Glomerular visceral epithelial cell (primary cell): ENCODE data around the gene TSPEAR.
"Not testable (repeated sequence)": the region's sequence is repeated elsewhere in the genome, so short reads cannot be mapped to it uniquely, and the experiment has no call there.

Experiments
- DNase-seq: peaks from one replicate; pipeline ENCODE4 v3.0.0-alpha.2; 2016; ENCODE audit errors: extremely low spot score

Gene TSPEAR

DNA sequence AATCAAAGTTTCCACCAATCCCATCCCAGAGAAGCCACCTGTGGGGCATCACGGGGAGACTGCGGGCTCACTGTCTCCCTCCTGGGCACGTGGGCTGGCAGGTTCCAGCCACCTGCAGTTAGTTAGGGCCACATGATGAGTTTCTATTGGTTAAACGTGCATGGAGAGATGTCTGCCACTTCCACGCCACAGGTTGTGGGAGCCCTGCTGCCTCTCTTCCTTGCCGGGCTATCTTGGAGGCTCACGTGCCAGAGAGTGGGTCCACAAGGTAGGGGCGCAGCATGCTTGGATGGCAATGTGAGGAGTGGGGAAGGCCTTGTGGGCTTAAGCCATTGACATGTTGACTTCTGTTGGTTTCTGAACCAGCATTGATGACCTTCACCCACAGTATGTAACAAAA is 107.5 kb downstream of the TSPEAR start:
- no peak for DNase-seq

GRCh38 chr21:44603109-44603875 is 108.1 kb downstream of the TSPEAR start:
- no peak for DNase-seq

- no peak for DNase-seq
Measured at GRCh38 chr21:44602463-44602850, 108.9 kb downstream of the TSPEAR start.

DNA sequence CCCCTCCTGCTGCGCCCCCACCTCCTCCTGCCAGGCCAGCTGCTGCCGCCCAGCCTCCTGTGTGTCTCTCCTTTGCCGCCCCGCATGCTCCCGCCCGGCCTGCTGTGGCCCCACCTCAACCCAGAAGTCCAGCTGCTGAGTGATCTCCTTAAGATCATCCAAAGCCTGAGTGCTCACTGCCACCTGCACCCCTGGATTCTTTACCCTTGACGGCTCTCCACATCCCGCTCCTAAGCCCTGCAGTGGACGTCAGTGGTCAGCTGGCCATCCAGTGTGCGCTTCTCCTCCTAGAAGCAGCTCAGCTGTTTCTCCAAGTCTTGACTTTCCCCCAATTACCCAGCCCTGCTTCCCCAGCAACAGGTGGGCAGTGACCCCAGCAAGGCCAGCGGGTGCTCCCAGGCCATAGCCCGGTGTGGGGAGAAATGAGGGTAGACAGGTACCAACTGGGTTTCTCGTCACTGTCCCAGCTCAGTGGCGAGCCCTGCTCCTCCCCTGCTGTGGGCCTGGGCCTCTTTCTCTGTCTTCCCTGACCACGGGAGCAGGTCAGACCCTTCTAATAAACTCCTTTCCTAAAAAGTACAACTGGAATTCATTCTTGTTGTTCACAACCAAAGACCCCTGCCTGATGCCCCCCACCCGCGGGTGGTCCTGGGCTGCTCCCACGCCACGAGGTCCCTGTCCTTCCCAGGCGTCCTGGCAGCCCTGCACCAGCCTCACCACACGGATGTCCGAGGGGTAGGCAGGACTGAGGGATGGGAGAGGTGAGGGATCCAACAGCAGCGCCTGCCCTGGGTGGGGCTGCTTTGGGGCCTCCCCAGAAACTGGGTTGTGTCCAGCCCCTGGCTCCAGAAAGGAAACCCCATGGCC is 109.5 kb downstream of the TSPEAR start:
- no peak for DNase-seq

- DNase-seq = not testable (repeated sequence)
Measured at GRCh38 chr21:44601091-44601490, 110.3 kb downstream of the TSPEAR start.

GRCh38 chr21:44600118-44600978 is 111.0 kb downstream of the TSPEAR start, which contains the start of gene KRTAP10-7:
Gene KRTAP10-7 (plus strand): TSS chr21:44600597. CDS start chr21:44600622, 25 bp downstream.
- not testable (repeated sequence) for DNase-seq

DNA sequence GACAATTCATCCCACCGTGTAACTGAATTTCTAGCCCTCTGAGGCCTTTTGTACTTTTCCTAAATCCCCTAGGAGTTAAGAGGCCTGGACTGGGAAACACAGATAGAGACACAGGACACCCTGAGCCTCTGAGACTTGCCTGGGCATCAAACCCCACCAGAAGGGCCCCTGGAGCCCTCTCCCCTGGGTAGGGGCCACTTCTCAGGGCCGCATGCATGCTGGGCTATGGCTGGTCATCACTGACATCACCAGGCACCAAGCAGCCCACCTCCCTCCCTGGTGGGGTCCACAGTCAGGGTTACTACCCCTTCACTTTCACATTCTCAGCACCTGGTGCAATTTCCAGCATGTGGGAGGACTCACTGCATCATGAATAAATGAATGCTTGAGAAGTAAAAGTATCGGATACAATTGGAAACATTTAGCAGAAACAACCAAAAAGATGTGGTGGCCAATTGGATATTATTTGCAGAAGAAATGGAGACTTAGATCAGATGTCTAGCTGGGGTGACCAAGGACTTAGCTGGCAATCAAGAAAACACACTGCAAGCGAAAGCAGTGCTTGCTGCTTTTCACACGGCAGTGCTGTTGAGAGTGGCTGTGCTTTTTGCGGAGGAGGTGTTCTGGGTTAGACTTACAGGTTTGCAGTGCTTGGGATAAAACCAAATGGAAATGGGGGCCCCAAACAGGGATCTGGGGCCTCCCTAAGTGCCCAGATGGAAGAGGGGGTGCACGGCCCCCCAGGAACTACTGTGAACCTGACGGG is 111.9 kb downstream of the TSPEAR start:
- no peak for DNase-seq

DNA sequence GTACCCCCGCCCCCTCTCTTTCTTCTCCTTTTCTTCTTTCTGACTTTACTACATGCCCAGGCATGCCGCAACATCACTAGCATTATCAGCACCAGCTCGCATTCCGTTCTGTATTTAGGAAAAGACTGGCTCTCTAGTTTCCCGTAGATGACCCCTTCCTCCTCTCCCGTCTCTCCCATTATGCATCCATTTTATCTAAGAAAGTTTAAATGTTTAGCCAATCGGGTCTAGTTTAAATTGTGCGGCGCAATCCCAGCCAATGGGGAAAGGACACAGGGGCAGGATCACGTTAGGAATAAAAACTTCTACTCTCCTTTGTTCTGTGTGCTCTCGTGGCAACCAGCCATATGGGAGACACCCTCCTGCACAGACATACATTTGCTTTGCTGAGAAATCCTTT is 113.3 kb downstream of the TSPEAR start:
- DNase-seq = no peak

GRCh38 chr21:44596068-44596725 is 115.2 kb downstream of the TSPEAR start:
- peak; percentile 15 for DNase-seq

GRCh38 chr21:44595524-44595923 is 115.8 kb downstream of the TSPEAR start:
- DNase-seq = no peak

GRCh38 chr21:44594406-44594916 is 116.9 kb downstream of the TSPEAR start:
- DNase-seq = no peak

DNA sequence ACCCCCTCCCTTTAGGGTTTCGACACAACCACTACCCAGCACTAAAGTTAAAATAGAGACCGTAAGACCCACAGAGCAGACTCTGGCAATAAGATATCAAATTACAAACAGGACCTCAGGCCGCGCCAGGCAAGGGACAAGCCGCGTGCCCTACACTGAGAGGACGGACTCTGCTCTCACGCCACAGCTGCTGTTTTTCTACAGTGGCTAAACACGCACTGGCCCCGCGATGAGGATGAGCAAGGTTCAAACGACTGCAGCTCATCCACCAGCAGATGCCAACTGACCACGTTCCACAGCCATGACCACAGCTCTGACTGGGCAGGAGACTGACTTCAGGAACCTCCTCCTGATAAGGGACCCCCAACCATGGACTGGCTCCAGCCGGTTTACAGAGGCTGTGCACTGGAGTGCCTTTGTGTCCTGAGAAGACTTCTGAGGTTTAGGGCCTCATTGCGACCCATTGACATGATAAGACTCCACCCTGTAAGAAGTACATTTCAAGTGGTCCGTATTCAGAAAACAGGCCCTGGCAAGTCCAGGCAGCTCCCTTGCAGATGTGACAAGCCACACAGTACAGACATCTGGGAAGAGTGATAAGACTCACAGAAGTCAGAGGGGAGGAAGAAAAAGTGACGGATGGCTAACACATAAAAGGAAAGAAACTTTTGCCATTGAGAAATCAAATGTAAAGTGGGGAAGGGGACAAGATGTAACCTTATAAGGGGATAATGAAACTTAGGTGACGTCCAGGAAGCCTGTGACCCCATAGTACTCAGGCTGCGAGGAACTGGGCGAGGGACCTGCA is 117.6 kb downstream of the TSPEAR start:
- DNase-seq = no peak

GRCh38 chr21:44592446-44593311 is 118.7 kb downstream of the TSPEAR start, which contains the start of gene KRTAP10-6:
Gene KRTAP10-6 (minus strand): TSS chr21:44592505. CDS start chr21:44592484, 21 bp downstream.
- no peak for DNase-seq

DNA sequence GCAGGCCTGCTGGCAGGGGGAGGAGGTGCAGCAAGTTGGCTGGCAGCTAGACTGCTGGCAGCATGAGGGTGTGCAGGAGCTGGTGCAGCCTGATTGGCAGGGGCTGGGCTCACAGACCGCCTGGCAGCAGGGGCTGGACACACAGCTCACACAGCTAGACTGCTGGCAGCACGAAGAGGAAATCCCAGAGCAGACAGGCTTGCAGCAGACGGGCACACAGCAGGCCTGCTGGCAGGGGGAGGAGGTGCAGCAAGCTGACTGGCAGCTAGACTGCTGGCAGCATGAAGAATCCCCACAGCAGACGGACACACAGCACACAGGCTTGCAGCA is 119.6 kb downstream of the TSPEAR start:
- DNase-seq = not testable (repeated sequence)

DNA sequence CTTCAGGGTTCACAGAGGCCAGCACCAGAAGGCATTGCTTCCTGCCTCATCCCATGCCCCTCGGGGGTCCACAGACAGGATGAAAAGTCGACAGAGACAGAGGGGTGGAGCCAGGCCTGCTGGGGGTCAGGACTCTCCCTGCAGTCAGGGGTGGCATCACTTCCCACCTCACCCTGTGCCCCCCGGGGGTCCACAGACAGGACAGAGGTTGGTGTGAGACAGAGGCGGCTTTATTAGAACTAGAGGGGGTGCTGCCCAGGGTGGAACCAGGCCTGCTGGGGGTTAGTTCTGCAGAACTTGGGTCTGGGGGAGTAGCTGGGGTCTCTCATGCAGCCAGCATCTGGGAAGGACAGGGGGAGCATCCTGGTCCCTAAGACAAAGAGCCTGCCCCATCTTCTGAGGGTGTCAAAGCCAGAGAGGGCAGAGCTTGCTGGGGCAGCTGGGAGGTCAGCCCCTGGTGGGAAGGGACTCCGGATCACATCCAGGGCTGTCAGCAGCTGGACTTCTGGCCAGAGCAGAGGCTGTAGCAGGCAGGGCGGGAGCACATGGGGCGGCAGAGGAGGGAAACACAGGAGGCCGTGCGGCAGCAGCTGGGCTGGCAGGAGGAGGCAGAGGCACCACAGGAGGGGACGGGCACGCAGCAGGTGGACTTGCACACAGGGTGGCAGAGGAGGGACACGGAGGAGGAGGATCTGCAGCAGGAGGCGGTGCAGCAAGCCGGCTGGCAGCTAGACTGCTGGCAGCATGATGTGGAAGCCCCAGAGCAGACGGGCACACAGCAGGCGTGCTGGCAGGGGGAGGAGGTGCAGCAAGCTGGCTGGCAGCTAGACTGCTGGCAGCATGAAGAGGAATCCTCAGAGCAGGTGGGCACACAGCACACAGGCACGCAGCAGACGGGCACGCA is 120.2 kb downstream of the TSPEAR start:
- DNase-seq = not testable (repeated sequence)

DNA sequence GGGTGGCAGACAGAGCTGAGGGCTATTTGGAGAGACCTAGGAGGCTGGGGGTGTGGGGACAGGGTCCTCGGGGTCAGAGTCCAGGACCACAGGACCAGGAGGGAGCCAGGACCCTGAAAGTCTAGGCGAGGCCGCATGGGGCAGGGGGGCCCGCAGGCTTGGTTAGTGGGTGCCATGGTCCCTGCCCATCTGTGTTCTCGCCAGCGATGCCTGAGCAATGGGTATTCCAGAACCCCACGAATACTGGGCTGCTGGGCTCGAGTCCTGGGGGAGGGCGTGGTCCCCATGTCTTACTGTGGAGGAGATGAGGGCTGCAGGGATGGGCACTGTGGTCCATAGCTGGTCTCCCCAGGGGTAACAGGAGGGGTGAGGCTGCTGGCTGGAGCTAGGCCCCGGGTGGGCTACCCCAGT is 121.1 kb downstream of the TSPEAR start:
- DNase-seq = no peak

GRCh38 chr21:44589586-44590305 is 121.6 kb downstream of the TSPEAR start:
- no peak for DNase-seq
